ENCODE results near the gene MTRR.

The MTRR gene

DNA sequence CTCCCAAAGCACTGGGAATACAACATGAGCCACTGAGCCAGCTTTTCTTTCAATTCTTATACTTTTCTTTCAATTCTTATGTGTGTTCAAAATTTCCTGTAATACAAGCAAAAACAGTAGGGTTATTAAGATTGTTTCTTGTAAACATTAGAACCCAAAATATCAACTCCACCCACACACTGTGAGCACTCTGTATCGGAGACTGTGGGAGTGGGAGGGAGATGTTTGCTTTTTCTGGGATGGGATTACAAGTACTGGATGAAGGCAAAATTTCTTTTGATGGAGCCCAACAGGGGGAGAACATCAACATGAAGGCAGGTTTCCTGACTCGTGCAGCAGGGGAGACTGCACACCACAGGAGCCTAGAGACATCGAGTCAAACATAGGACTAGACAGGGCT, 13.3 kb upstream of the MTRR start:
- in situ Hi-C loops (cut with HindIII; ENCODE audit: low sequenced_read_pairs), result loop anchor here (25.0 kb wide), 1 partner anchor 1218 kb away; the partner anchor contains the start of genes NSUN2 and SRD5A1

DNA sequence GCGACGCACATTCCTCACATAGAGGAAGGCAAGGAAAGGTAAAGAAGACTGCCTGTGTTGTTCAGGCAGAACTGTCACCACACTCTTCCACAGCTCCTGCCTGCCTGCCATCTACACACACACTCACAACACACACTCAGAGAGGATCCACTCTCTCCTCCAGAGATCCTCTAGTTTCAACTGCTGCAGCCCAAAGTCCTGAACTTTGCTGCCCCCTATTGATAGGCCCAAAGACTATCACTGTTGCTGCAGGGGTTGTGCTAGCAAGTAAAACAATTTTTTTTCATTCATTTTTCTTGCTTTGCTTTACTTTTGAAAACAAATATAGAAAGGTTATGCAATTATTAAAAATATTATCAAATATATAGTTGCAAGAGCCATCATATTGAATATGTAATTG, 12.1 kb upstream of the MTRR start:
- in situ Hi-C loops (cut with HindIII; ENCODE audit: low sequenced_read_pairs), result loop anchor here (25.0 kb wide), 1 partner anchor 1220 kb away; the partner anchor contains the start of genes NSUN2 and SRD5A1

DNA sequence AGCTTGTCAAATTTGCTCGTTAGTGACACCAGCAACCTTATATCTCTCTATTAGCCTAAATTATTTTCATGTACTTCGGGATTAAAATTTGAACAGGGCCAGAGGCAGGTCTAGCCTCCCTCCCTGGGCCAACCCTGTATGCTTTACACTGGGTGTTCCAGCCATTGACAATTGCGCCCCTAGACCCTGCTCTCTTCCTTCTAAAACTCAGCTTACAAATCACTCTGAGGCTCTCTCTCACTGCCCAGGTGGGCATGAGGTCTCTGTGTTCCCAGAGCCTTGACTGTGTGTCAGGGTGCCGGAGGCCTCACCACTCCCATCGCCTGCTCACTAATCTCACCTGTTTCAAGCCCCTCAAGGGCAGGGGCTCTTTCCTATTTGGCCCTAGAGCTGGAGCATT, 11.6 kb upstream of the MTRR start:
- in situ Hi-C loops (cut with HindIII; ENCODE audit: low sequenced_read_pairs), result loop anchor here (25.0 kb wide), 1 partner anchor 1220 kb away; the partner anchor contains the start of genes NSUN2 and SRD5A1

DNA sequence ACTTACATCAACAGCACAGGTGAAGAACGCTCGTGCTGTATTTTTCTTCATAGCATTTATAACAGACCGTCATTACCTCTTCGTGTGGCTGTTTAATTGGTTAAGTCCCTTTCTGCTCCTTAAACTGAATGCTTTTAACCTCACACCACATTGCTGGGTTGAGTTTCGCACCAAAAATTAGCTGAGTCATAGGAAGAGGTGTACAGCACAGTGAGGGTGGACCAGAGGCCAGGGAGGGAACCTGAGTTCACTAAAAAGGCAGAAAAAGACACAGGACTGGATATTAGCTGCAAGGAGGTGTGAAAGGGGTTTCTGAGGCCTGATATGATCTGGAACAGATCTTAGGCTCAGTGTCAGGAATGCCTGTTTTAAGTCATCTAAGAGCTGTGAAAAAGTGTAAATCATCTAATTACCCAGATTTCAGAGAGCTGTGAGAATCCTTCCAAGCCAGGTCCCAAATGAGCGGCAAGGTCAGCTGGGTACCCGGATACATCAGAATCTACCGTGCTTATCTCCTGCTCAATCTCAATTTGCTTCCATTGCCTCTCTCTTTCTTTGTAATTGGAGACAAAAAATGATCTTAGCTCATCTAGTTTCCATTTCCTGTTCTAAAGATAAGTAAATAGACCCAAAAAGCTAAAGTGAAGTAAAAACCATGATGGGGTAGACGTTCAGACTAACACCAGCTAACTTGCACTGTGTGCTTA, 10.9 kb upstream of the MTRR start:
- in situ Hi-C loops (cut with HindIII; ENCODE audit: low sequenced_read_pairs), result loop anchor here (25.0 kb wide), 1 partner anchor 1221 kb away; the partner anchor contains the start of genes NSUN2 and SRD5A1

DNA sequence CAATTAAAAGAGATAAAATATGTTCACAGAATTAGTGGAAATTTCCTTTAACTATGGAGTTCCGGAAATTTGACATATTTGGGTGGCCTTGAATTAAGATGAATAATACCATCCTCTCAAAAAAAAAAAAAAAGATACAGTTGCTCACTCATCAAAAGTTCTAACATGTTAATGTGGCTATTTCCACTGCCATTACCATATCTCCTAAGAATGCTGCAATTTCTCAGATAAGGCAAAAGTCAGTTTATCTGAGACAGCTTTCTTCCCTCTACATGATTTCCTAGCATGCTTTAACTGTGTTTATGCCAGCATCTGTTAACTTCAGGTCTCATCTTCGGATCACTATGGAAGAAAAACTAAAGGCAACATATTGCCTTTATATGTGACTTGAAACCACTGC, 2.8 kb upstream of the MTRR start:
- in situ Hi-C loops (cut with HindIII; ENCODE audit: low sequenced_read_pairs), result loop anchor here (25.0 kb wide), 1 partner anchor 1229 kb away; the partner anchor contains the start of genes NSUN2 and SRD5A1

DNA sequence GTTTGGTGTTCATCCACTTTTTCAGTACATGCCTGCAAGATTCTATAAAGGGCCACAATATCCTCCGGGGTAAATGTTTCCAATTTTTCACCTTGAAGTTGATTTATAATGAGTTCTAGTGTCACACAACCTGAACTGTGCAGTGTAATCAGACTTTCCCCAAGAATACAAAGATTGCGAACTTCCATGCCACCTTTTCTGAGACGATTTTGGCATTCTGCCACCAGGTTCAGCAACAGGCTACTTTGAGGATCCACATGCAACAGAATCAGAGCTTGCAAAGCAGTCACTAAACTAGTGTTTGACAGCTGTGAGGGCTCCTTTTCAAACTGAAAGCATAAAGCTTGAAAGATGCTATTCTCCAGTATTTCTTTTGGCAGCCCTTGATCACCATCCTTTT, 1.7 kb upstream of the MTRR start:
- in situ Hi-C loops (cut with HindIII; ENCODE audit: low sequenced_read_pairs), result loop anchor here (25.0 kb wide), 1 partner anchor 1230 kb away; the partner anchor contains the start of genes NSUN2 and SRD5A1

DNA sequence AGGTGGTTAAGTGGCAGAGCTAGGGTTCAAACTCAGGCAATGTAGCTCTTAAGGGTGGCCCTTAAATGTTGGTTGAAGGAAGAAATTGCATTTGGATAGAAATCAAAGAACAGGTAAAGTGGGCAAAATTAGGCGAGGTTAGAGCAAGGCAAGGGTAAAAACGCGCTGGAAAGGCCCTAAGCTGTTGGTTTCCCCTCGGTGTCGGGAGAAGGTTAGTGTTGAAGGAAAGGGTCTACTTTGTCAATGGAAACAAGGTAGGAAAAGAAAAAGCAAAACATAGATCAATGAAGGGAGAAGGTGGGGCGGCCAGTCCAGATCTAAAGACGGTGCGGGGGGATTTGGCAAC, 548 bp upstream of the MTRR start:
- in situ Hi-C loops (cut with HindIII; ENCODE audit: low sequenced_read_pairs), result loop anchor here (25.0 kb wide), 1 partner anchor 1231 kb away; the partner anchor contains the start of genes NSUN2 and SRD5A1

DNA sequence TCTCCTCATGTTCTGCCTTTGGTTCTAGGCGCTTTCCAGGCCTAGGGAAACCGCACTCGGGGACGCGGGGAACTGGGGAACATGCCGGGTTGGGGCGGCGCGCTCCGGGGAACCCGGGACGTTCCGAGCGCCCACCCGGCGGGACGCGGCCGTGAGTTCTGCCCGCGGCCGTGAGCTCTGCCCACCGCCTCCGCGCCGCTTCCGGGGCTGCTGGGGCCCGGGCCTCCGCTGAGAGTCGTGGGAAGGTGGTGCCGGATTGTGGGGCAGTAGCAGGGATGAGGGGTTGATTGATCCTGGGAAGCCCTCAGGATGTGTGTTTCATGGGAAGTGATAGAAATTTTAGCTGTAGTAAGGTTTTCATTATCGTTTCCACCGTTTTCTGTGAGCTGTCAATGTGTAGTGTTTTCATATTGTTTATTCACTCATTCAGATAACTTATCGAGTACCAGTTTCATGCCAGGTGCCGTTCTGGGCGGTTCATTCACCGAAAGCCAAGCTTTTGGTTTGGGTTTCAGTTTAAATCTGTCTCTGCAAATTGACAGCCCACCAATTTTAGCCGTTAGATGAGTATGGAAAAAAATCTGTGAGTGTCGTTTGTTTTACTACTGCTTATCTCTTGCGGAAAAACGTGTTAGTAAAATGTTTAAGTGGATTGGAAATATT, 657 bp downstream of the MTRR start:
- in situ Hi-C loops (cut with HindIII; ENCODE audit: low sequenced_read_pairs), result loop anchor here (25.0 kb wide), 1 partner anchor 1232 kb away; the partner anchor contains the start of genes NSUN2 and SRD5A1

DNA sequence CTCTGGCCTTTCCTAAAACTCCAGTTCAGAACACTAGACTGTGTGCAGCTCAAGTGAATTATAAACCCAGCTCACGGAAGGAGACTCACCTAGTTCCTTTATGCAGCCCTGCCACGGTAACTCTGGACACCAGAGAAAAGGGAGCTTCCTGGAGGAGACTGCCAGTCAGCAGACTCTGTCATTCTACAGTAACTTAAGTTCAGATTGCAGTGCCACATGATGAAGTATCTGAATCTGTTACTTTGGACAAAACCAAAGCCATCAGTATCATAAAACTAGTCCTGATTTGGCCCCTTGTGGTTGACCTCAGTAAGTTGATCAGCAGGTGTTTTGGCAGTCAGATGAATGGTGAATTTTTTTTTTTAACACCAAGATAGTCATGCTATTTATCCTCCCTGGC, 2.7 kb downstream of the MTRR start:
- in situ Hi-C loops (cut with HindIII; ENCODE audit: low sequenced_read_pairs), result loop anchor here (25.0 kb wide), 1 partner anchor 1234 kb away; the partner anchor contains the start of genes NSUN2 and SRD5A1

DNA sequence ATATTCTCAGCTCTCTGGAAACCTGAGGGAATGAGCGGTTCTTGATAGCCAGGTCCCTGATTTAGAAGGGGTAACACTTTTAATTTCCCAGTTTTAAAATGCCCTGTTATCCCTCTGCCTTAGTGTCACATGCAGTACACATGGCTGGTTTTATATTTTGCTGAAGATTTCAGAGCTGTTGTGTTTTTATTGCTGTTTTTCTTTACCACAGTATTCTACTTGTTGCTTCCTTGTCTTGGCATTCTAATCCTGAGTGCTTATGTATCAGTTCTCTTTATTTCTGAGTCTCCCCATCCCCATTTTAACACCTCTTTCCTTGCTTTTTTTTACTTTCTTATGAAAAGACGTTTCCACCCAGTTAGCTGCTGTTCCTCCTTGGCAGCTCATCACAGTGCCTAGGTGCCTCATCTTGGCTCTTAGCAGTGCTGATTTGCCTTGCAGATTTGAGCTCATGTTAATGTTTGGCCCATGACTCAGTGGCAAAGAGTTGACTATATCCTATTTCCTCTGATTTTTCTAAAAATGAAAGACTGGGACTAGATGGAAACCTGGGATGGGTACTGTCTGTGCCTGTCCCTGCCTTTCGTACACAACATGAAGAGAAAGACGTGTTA, 3.7 kb downstream of the MTRR start:
- in situ Hi-C loops (cut with HindIII; ENCODE audit: low sequenced_read_pairs), result loop anchor here (25.0 kb wide), 1 partner anchor 1235 kb away; the partner anchor contains the start of genes NSUN2 and SRD5A1

DNA sequence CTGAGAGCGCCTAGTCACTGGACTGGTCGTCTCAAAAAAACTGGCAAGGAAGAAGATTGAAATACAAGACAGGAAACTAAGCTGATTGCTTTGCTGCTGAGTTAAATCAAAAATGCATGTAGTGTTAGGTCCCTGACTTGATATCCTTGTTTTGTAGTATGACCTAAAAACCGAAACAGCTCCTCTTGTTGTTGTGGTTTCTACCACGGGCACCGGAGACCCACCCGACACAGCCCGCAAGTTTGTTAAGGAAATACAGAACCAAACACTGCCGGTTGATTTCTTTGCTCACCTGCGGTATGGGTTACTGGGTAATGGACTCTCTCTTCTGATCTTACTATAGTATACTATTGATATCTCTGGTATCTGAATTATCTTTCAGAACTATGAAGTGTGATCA, 4.3 kb downstream of the MTRR start:
- in situ Hi-C loops (cut with HindIII; ENCODE audit: low sequenced_read_pairs), result loop anchor here (25.0 kb wide), 1 partner anchor 1236 kb away; the partner anchor contains the start of genes NSUN2 and SRD5A1

DNA sequence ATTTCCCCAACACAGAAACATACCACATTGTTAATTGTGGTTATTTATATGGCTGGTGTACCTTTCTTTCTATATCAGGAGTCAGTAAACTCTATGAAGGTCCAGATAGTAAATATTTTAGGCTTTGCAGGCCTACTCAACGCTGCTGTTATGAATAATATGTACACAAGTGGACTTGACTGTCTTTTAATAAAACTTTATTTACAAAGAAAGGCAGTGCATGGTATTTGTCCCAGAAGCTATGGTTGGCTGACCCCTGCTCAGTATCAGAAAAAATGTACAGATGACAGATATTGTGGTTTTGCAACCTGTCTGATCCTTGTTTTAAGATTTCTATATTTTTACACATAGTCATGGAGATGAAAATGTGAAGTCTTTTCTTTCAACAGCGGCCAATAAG, 5.7 kb downstream of the MTRR start:
- in situ Hi-C loops (cut with HindIII; ENCODE audit: low sequenced_read_pairs), result loop anchor here (25.0 kb wide), 1 partner anchor 1237 kb away; the partner anchor contains the start of genes NSUN2 and SRD5A1

DNA sequence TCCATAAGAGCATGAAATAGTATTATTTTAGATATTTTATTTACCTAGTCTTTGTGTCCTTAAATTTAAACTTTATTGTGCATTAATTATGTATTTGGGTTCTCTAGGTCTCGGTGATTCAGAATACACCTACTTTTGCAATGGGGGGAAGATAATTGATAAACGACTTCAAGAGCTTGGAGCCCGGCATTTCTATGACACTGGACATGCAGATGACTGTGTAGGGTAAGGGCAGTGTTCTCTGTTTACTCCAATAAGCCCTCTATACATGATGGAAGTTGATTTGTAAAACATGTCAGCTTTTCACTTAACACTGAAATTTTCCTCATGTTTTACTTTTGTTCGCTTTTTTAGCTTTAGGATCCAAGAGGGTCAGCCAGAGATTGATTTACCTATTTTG, 6.2 kb downstream of the MTRR start:
- in situ Hi-C loops (cut with HindIII; ENCODE audit: low sequenced_read_pairs), result no loop called here

DNA sequence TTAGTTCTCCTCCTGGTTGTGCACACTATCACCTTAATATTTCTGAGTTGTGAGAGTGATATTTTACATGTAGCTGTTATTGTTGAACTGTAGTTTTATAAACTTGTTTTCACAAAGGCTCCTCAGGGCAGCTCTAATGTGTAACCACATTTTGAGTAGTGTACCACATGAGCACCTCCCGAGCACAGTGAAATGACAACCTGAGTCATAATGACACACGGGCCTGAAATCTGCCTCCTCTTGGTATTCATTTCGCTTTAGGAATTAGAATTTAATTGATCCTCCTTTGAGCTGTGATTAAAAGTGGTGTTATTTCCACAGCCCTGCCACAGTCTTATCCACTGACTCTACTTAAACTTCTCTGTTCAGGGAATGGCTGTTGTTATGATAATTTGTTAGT, 7.9 kb downstream of the MTRR start:
- in situ Hi-C loops (cut with HindIII; ENCODE audit: low sequenced_read_pairs), result no loop called here

DNA sequence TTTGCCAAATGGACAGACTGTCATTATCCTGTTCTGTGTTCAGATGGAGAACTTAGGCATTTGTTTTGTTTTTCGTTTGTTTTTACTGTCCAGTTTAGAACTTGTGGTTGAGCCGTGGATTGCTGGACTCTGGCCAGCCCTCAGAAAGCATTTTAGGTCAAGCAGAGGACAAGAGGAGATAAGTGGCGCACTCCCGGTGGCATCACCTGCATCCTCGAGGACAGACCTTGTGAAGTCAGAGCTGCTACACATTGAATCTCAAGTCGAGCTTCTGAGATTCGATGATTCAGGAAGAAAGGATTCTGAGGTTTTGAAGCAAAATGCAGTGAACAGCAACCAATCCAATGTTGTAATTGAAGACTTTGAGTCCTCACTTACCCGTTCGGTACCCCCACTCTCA, 8.9 kb downstream of the MTRR start:
- in situ Hi-C loops (cut with HindIII; ENCODE audit: low sequenced_read_pairs), result no loop called here

DNA sequence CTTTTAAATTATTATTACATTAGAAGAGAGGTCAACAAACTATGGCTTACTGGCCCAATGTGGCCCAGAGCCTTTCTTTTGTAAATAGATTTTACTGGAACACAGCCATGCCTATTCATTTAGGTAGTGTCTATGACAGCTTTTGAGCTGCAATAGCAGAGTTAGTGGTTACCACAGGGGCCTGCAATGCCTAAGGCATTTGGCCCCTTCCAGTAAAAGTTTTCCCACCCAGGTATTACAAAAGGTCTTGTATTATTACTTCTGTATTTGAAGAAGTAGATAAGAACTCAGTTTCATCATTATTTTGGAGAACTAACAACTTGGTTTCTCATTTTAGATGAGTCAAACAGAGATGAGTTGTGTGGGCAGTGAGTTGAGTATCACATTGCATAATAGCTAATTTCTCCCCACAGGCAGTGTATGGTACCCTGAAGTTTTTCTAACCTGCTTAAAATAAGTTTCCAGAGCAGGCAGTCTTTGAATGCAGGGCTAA, 9.5 kb downstream of the MTRR start:
- in situ Hi-C loops (cut with HindIII; ENCODE audit: low sequenced_read_pairs), result no loop called here

DNA sequence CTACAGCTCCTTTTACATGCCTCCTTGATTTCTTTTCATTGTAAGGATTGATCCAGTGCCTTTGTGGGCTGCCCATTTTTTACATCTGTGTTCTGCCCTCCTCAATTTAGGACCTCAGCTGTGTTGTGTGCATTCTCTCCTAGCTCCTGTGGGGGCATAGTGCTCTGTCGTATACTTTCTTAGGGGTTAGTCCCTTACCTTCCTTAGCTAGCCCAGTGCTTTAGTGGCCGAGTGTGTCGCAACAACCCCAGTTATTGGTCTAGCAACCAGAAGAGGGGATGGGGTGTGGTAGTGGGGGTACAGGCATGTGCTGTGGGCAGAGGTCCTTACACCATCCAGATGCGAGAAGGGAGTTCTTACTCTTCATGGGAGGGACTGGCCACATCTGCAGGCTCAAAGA, 12.1 kb downstream of the MTRR start:
- in situ Hi-C loops (cut with HindIII; ENCODE audit: low sequenced_read_pairs), result no loop called here

DNA sequence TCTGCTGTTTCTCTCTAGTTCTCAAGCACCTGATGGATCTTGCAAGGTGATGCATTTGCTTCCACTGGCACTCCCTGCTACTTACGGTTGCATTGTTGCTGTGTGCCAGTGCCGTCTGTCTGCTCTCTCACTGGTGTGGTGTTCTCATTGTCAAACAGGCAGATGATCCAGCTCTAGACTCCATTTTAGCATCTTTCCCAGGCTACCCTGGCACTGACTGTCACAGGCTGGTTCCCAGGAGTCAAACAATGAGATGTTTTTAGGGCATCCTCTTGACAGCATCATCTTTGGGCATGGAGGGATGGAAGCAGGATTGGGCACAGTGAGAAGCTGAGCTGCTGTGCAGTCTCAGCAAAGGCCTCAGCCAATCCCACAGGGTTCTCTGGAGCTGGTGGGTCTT, 12.9 kb downstream of the MTRR start:
- in situ Hi-C loops (cut with HindIII; ENCODE audit: low sequenced_read_pairs), result no loop called here

DNA sequence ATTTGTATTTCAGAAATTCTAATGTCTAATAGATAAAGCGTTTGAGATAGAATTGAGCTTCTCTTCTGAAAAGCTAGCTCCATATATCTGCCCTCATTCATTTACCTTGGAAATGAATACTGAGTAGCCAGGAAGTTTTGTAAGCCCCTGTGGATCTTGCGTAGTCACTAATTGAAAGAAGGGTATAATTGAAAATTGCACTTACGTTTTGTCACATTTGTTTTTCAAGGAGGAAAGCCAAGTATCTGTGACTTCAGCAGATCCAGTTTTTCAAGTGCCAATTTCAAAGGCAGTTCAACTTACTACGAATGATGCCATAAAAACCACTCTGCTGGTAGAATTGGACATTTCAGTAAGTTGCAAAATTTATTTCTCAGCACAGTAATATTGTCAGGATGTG, 14.0 kb downstream of the MTRR start:
- in situ Hi-C loops (cut with HindIII; ENCODE audit: low sequenced_read_pairs), result no loop called here

DNA sequence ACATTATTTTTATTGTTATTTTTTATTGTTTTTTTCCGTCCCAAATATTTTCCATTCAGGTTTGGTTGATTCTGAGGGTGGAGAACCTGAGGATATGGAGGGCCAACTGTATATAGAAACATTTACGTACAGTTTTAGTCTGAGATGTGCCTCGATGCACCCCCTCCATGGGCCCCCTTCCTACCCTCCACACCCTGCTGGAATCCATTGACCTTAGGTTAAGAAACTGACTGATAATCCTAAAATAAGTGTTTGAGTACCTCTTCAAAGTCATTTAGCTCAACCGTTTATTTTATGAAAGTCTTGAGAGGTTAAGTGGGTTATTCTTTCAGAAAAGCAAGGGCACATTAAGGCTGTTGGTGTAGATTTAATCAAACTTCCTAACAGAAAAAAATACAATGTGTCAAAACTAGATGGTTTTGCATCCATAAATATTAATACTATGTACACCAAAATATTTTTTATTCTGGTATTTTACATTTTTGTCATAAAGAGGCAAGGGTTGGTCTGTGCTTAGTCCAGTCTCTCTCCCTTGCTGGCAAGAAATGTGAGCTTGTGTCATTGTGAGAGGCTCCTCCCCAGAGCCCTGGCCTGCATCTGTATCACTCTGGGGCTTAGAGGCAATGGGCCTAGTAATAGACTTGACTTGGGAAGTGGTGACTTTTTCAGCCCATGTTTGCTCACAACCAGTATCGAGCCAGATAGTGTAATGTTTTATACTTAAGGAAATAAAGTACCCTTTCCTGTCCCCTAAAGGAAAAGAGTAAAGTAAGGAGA, 15.7 kb downstream of the MTRR start:
- in situ Hi-C loops (cut with HindIII; ENCODE audit: low sequenced_read_pairs), result no loop called here

Data from endothelial cell of hepatic sinusoid (primary cell).